Superior temporal gyrus (tissue), 1 donor: ENCODE results near the gene VIPR2.

Experiments used
- DNase-seq: peaks from one replicate; pipeline ENCODE4 v3.0.0-alpha.2; 2016; ENCODE audit errors: extremely low spot score

The VIPR2 gene

GRCh38 chr7:159158125-159158887 lies 13.6 kb upstream of the VIPR2 start:
- no peak for DNase-seq

- DNase-seq = no peak
These were observed 13.0 kb upstream of the VIPR2 start for GRCh38 chr7:159157714-159158113.

GRCh38 chr7:159156436-159157245 lies 12.0 kb upstream of the VIPR2 start:
- no peak for DNase-seq

- DNase-seq = no peak
These were observed 10.7 kb upstream of the VIPR2 start for GRCh38 chr7:159155410-159155809.

- DNase-seq = no peak
These were observed 9.6 kb upstream of the VIPR2 start for GRCh38 chr7:159154243-159154642.

GRCh38 chr7:159153511-159153910 lies 8.8 kb upstream of the VIPR2 start:
- no peak for DNase-seq

GRCh38 chr7:159152816-159153215 lies 8.1 kb upstream of the VIPR2 start:
- DNase-seq = no peak

- no peak for DNase-seq
These were observed 6.6 kb upstream of the VIPR2 start for GRCh38 chr7:159151231-159151630.

- no peak for DNase-seq
These were observed 4.8 kb upstream of the VIPR2 start for GRCh38 chr7:159149488-159149887.

GRCh38 chr7:159148430-159149395 lies 4.0 kb upstream of the VIPR2 start:
- DNase-seq = no peak

GRCh38 chr7:159147687-159148086 lies 3.0 kb upstream of the VIPR2 start:
- no peak for DNase-seq

- no peak for DNase-seq
These were observed 2.6 kb upstream of the VIPR2 start for GRCh38 chr7:159147246-159147645.

- DNase-seq = no peak
These were observed 1.6 kb upstream of the VIPR2 start for GRCh38 chr7:159146084-159146858.

GRCh38 chr7:159145490-159145855 lies 806 bp upstream of the VIPR2 start:
- no peak for DNase-seq

- no peak for DNase-seq
These were observed 598 bp downstream of the VIPR2 start for GRCh38 chr7:159143780-159144757.

GRCh38 chr7:159142730-159143129 lies 1.9 kb downstream of the VIPR2 start:
- no peak for DNase-seq

GRCh38 chr7:159142199-159142598 lies 2.5 kb downstream of the VIPR2 start:
- DNase-seq = no peak

GRCh38 chr7:159141660-159142059 lies 3.0 kb downstream of the VIPR2 start:
- no peak for DNase-seq

GRCh38 chr7:159141167-159141566 lies 3.5 kb downstream of the VIPR2 start:
- DNase-seq = no peak
